ENCODE data around the gene FMNL1. TPM values are rescaled to one million over a fixed set of nuclear protein-coding genes. Genes with fewer than 3 reads are reported as not detected.

FMNL1 gene
- polyA plus RNA-seq, 1 experiment: 2.0 TPM

GRCh38 chr17:45229681-45230409 is 8.2 kb downstream of the FMNL1 start:
- CTCF ChIA-PET: interaction anchor here (0.7 to 5.7 kb wide), 9 partner anchors 9 to 164 kb away, joined by 4 to 78 read pairs (median 13); partner anchors contain the start of genes ACBD4, FMNL1 and HEXIM1
- TF ChIP-seq CTCF (IDR thresholded peaks at IDR 0.05; ENCODE audit: insufficient read depth, low read depth, low read length): no peak
- no peak for DNase-seq (ENCODE audit: low read depth)
- no peak overlapping the region for H3K4me3 ChIP-seq (ENCODE audit: low read depth, low read length)
- POLR2A ChIA-PET: interaction anchor here (1.0 kb wide), 1 partner anchor 81 kb away, joined by 3 read pairs; the partner anchor contains the start of gene HEXIM1
- H3K27me3 ChIP-seq (ENCODE audit: control insufficient read depth, insufficient read depth, low read length): no peaks in the 10 kb centered on the region
- no peaks in the 10 kb centered on the region for H3K36me3 ChIP-seq (ENCODE audit: control insufficient read depth, insufficient read depth, low read length)

GRCh38 chr17:45230410-45230786 is 8.7 kb downstream of the FMNL1 start:
- TF ChIP-seq CTCF (IDR thresholded peaks at IDR 0.05; ENCODE audit: insufficient read depth, low read depth, low read length): no peak
- H3K36me3 ChIP-seq (ENCODE audit: control insufficient read depth, insufficient read depth, low read length): no peaks in the 10 kb centered on the region
- no peak overlapping the region for H3K4me3 ChIP-seq (ENCODE audit: low read depth, low read length)
- no peak for DNase-seq (ENCODE audit: low read depth)
- ChIA-PET CTCF (interaction anchor here (0.6 to 5.7 kb wide), 12 partner anchors 10 to 163 kb away, joined by 3 to 78 read pairs (median 6); partner anchors contain the start of genes ACBD4, FMNL1 and HEXIM1), POLR2A (interaction anchor here (1.0 kb wide), 1 partner anchor 82 kb away, joined by 3 read pairs; the partner anchor contains the start of gene HEXIM1)
- no peaks in the 10 kb centered on the region for H3K27me3 ChIP-seq (ENCODE audit: control insufficient read depth, insufficient read depth, low read length)

DNA sequence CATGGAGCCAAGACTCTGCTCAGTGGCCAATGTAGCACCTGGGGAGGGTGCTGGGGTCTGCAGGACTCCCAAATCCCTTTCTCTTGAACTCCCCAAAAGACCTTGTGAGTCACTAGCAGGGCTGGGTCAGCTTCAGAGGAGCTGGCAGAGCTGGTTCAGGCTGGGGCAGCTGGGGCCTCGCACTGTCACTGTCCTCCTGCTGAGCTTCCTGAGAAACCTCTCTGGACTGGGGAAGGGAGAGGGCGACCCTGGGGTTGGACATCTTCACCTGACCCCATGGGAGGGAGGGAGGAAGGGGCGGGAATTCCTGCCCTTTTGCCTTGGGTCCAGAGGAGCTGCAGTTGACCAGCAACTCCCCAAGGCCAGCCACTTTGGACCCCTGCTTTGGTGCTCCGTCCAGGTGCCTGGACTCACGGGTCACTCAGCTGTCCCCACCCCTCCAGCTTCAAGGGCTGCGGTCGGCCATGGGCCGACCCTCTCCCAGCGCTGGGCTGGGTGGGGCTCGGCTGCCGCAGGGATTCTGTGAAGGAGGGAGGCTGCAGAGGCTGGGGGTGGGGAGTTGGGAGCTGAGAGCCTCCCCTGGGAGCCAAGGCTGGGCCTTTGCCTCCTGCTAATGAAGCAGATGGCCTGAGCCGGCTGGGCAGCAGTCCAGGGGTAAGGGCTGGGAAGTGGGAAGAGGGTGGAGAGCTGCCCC is 9.2 kb downstream of the FMNL1 start:
- no peaks in the 10 kb centered on the region for H3K36me3 ChIP-seq (ENCODE audit: control insufficient read depth, insufficient read depth, low read length)
- ChIA-PET CTCF (interaction anchor here (0.6 to 5.7 kb wide), 14 partner anchors 10 to 194 kb away, joined by 3 to 78 read pairs (median 4); partner anchors contain the start of genes ACBD4, FMNL1 and HEXIM1), POLR2A (no interaction called here)
- H3K4me3 ChIP-seq (ENCODE audit: low read depth, low read length): no peak overlapping the region
- H3K27me3 ChIP-seq (ENCODE audit: control insufficient read depth, insufficient read depth, low read length): no peaks in the 10 kb centered on the region
- no peak for TF ChIP-seq CTCF (IDR thresholded peaks at IDR 0.05; ENCODE audit: insufficient read depth, low read depth, low read length)
- no peak for DNase-seq (ENCODE audit: low read depth)

- CTCF ChIA-PET: interaction anchor here (0.7 to 5.7 kb wide), 14 partner anchors 9 to 194 kb away, joined by 3 to 78 read pairs (median 4); partner anchors contain the start of genes ACBD4, FMNL1 and HEXIM1
- POLR2A ChIA-PET: no interaction called here
Measured at GRCh38 chr17:45231481-45232116, 9.9 kb downstream of the FMNL1 start.

More at GRCh38 chr17:45231481-45232116, 9.9 kb downstream of the FMNL1 start:
- DNase-seq (ENCODE audit: low read depth): no peak
- Histone ChIP-seq H3K36me3 (ENCODE audit: control insufficient read depth, insufficient read depth, low read length) (no peaks in the 10 kb centered on the region), H3K27me3 (ENCODE audit: control insufficient read depth, insufficient read depth, low read length) (no peaks in the 10 kb centered on the region), H3K4me3 (ENCODE audit: low read depth, low read length) (no peak overlapping the region)
- peak; percentile 44 for TF ChIP-seq CTCF (IDR thresholded peaks at IDR 0.05; ENCODE audit: insufficient read depth, low read depth, low read length)

All from BJ (cell line).